IPS-NIHi11 (cell line): ENCODE measurements around the gene ZNF609.

Experiments
- DNase-seq: peaks from one replicate; pipeline ENCODE4 v3.0.0; 2012; ENCODE audit warnings: mixed read lengths, low spot score

ZNF609 gene

GRCh38 chr15:64653757-64654156, 193.4 kb downstream of the ZNF609 start:
- no peak for DNase-seq

DNA sequence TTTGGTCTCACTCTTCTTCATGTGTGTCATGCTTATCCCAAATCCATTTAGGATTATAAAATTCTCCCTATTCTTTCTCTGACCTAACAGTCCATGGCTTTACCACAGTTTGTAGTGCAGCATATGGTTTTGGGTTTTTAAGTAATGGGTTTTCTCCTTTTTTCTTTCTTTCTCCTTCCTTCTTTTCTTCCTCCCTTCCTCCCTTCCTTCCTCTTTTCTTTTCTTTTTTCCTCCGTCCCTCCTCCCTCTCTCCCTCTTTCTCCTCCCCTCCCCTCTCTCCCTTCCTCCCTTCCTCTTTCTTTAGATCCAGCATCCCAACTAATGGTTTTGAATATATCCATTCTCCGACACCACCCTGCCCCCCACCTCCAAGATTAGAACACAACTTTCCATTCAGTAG, 196.1 kb downstream of the ZNF609 start:
- no peak for DNase-seq

GRCh38 chr15:64665179-64665578, 204.8 kb downstream of the ZNF609 start:
- DNase-seq: no peak

GRCh38 chr15:64667736-64668161, 207.4 kb downstream of the ZNF609 start:
- no peak for DNase-seq

- DNase-seq: no peak
Observed at GRCh38 chr15:64673866-64674265, 213.5 kb downstream of the ZNF609 start.

- no peak for DNase-seq
Observed at GRCh38 chr15:64678126-64678819, 217.9 kb downstream of the ZNF609 start.

DNA sequence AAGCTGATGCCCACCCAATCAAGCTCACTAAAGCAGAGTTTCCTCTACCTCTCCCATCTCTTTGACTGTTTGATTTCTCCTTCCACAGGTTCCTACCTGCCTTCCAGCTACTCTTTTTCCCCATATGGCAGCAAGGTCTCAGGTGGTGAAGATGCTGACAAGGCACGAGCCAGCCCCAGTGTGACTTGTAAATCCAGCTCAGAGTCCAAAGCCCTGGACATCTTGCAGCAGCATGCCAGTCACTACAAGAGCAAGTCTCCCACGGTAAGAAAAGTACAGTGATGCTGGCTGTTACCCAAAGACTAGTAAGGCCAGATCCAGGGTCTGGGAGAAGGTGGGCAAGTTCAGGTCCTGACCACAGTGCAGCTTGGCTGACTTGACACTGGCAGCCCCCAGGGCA, 219.7 kb downstream of the ZNF609 start:
- DNase-seq: no peak

DNA sequence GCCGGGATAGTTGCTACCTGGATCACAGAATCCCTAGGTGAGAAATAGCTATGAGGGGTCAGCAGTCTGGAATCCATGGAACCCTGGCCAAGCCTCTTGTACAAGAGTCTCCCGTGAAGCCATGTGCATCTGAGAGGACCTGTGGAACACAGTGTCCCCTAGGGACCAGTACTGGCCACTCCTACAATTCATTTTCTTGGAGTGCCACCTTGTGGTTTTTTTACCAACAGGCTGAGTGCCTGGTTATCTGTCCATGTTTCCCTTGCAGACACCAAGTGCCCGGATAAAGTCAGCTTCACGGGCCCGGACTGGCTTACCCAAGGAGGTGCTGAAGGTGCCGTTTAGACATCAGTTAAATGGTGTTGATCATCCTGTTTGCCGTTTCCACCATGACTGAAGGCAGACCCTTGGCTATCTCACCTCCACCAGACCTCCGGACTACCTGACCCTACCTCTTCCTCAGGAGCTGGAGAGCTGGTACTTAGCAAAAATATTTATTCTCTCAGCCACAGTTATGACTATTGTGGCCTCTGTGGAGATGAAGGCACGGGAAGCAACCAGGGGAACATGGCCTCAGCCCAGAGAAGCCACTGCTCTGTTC, 221.1 kb downstream of the ZNF609 start:
- DNase-seq: peak; percentile 87

DNA sequence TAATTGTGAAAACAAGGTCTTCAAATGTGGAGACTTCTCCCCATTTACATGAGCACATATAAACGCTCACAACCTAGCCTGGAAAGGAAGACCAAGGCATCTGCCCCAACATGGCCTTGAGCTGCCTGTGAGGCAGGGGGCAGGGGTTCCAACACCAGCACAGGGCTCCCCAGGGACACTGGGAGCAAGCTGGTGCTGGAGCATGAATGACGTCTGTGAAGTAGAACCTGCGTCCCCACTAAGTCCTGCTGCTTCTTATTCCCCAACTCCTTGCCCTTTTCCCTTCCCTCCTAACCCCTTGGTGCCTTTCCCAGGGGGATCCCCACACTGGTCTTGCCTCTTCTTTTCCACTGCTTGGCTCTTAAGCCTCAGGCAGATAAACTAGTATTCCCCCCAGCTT, 221.9 kb downstream of the ZNF609 start:
- DNase-seq: no peak

- no peak for DNase-seq
Observed at GRCh38 chr15:64683378-64683777, 223.0 kb downstream of the ZNF609 start.

DNA sequence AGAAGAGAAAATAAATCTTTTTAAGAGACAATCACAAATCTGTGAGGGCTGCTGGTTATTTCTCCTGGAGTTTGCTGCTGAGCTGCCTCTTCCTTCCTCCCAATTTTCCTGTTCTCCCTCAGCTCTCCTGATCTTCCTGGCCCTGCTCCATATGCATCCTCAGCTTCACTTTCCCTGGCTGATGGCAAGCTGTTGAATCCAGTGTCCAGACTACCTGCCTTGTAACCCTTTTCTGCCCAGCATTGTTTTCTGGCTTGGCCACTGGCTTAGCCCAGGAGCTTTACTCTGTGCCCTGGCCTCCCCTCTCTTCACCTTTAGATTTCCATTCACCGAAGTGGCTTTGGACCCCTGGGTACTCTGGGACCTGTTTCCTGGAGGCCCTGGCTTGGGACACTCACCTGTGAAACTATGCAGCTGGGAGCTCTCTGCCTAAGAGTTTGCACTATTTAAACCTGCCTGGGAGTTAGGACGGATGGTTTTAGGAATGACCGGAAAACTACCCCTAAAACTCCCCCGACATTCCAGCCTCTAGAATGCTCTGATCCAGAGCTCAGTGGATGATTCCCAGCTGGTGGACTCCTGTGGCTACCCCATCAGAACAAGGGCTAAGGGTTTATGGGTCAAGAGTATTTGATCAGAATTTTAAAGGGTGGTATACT, 225.0 kb downstream of the ZNF609 start:
- DNase-seq: no peak

- DNase-seq: peak; percentile 41
Observed at GRCh38 chr15:64686130-64686735, 225.9 kb downstream of the ZNF609 start.

GRCh38 chr15:64687172-64687571, 226.8 kb downstream of the ZNF609 start:
- DNase-seq: no peak

- no peak for DNase-seq
Observed at GRCh38 chr15:64687688-64688087, 227.3 kb downstream of the ZNF609 start.

DNA sequence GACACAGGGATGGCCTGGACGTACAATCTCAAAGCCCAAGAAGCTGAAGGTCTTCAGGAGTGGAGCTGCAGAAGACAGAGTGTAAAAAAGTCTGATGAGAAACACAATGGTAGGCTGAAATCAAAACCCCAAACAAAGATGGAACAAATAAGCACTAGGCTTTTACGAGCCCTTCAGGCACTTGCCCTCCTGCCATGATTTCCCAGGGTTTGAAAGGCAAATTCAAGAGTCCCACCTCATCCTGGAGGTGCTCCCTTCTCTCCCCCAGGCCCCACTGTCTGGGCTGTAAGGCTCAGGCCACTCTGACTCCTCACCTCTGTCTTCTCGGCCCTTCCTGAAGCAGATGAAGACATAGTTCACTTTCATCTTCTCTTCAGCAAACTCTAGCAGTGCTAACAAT, 228.4 kb downstream of the ZNF609 start:
- DNase-seq: no peak

DNA sequence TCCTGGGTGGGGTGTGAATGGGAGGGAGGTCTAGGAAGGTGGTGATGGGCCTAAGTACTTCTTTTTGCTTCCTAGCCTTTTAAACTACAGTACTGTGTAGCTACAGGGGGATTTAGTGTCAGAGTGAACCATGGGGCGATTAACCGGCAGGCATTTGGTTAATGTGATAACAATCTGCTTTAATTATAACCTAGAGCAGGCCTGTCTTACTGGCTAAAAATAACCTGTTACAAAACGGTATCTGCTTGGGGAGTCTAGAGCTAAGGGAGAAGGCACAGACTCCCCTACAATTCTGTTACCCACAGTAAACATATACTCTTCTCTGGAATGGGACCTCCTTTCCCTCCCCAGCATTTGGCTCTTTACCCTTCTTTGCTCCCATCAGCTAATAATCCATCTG, 229.6 kb downstream of the ZNF609 start:
- DNase-seq: no peak

DNA sequence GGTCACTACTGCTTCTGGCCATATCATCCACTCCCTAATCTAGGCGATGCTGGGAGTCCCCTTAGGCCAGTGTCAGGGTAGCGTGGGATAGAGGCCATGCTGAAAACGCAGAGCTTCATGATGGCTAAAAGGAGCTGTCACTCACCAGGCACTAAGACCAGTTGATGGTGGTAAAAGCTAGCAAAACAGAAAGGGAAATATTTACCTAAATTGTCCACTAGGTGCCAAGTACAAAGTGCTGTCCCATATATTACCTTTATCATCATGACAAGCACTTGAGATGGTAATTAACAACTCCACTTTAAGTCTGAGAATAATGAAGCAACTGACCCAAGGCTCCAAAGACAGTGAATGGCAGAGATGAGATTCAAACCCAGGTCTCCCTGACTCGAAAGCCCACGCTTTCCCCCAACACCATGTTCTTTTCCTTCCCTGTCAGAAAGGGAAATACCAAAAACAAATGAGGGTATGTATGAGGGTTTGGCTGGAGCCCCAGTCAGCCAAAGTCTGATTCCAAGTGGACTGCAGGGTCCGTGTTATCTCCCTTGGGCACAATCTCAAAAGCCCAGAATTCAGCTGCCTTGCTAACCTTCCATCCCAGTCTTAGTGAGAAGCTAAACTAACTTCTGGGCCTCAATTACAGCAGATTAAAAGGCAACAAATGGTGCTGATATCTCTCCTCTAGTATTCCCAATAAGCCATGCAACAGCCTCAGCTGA, 230.4 kb downstream of the ZNF609 start:
- DNase-seq: no peak

DNA sequence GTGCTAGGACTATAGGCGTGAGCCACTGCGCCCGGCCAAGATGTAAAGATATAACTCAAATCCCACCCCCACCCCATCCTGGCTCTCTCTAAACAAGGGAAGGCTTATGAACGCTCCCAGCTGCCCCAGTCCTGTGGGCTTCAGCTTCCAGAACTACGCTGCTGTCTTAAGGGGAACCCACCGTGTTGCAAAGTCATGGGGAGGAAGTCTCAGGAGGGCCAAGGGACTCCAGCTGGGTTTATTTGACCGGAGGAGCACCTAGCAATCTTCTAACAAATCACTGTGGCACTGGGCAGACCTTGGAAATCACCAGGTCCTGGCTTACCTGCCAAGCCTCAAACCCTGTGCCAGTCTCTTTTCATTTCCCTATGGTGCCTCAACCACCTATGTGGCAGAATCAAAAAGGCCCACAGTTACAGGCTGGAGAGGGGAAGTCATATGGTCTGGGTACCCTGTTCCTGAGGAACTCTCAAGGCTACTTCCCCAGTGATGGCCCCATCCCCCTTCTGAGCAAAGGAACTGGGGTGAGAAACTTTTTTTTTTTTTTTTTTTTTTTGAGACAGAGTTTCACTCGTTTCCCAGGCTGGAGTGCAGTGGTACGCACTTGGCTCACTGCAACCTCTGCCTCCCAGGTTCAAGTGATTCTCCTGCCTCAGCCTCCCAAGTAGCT, 231.7 kb downstream of the ZNF609 start:
- no peak for DNase-seq

DNA sequence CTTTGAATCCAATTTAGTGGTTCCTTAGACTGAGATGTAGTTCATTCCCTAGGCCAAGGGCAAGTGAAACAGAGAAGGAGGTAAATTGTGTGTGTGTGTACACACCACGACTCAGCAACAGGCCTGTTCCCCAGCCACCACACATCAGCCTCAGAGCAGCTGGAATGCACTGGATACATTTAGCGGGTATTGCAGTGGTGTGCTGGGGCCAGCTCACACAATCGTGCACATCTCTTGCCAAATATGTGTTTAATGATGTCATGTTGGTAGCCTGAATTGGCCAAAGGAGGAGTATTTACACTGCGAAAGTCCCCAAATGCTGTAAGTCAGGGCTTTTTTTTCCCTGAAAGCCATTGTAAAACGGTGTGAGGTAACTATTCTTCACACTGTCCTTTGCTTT, 232.8 kb downstream of the ZNF609 start:
- DNase-seq: no peak

DNA sequence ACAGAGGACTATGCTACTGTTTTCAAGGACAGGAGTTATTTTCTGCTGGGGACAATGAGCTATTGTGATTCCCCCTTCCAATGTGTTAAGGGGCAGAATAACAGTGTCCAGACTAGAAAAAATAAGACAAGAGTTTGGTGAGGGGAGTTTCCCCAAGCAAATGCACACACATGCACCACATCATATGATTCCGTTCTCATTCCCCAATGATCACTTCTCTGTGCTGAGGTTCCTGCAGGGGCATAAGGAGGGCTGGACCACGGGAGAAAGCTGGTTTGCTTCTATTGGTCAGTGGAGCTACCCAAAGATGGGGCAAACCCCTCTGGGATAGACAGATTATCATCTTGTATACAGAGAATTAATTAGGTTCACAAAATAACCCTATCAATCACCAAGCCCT, 234.4 kb downstream of the ZNF609 start:
- DNase-seq: no peak

- no peak for DNase-seq
Observed at GRCh38 chr15:64695561-64695992, 235.2 kb downstream of the ZNF609 start.

DNA sequence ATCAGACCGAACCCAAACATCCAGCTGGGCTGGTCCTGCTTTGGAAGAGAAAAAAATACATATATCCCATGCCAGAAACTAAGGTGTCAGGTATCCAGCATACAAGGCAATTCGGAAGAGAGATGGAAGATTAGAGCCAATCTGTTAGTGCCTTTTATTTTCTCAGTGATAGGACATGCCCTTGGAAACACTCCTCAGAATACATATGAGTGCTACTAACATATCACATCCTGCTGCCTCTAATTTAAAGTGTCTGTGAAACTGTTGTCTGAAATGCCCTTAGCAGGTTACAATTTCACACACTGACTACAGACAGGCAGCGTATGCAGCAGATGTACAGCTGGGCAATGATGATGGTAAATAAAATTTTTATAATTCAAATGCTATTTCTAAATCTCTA, 236.1 kb downstream of the ZNF609 start:
- no peak for DNase-seq
